ENCODE data around the gene TMIE. TPM values are rescaled to one million over a fixed set of nuclear protein-coding genes. Genes with fewer than 3 reads are reported as not detected.

Gene TMIE
- total RNA-seq, 4 donors from 2014 or later = 0.41 to 2.1 (median 1.6) TPM; not detected in 1

GRCh38 chr3:46719735-46720271 is 18.6 kb downstream of the TMIE start:
- Histone ChIP-seq H3K27me3 (no peaks in the 10 kb centered on the region), H3K4me1 (no peaks in the 10 kb centered on the region), H3K36me3 (no peaks in the 10 kb centered on the region), H3K9me3 (no peaks in the 10 kb centered on the region), H3K27ac (no peak overlapping the region), H3K4me3 (no peak overlapping the region)
- intact Hi-C loops (cut with DNase I; ENCODE audit: low total_unique reads) = no loop called here
- DNase-seq = no peak
- no peak for TF ChIP-seq CTCF (IDR thresholded peaks at IDR 0.05)
- TF ChIP-seq POLR2A (IDR thresholded peaks at IDR 0.05) = no peak

GRCh38 chr3:46721009-46721408 is 19.8 kb downstream of the TMIE start:
- no peaks in the 10 kb centered on the region for H3K9me3 ChIP-seq
- H3K27me3 ChIP-seq = no peaks in the 10 kb centered on the region
- TF ChIP-seq POLR2A (IDR thresholded peaks at IDR 0.05) (no peak), CTCF (IDR thresholded peaks at IDR 0.05) (no peak)
- intact Hi-C loops (cut with DNase I; ENCODE audit: low total_unique reads) = no loop called here
- H3K4me3 ChIP-seq = no peak overlapping the region
- H3K36me3 ChIP-seq = no peaks in the 10 kb centered on the region
- H3K4me1 ChIP-seq = no peaks in the 10 kb centered on the region
- DNase-seq = no peak
- H3K27ac ChIP-seq = no peak overlapping the region

- Histone ChIP-seq H3K27me3 (no peaks in the 10 kb centered on the region), H3K9me3 (no peaks in the 10 kb centered on the region), H3K27ac (no peak overlapping the region), H3K36me3 (no peaks in the 10 kb centered on the region), H3K4me1 (no peaks in the 10 kb centered on the region), H3K4me3 (no peak overlapping the region)
- intact Hi-C loops (cut with DNase I; ENCODE audit: low total_unique reads) = no loop called here
- no peak for DNase-seq
- no peak for TF ChIP-seq POLR2A (IDR thresholded peaks at IDR 0.05)
- no peak for TF ChIP-seq CTCF (IDR thresholded peaks at IDR 0.05)
Observed at GRCh38 chr3:46722443-46722842, 21.3 kb downstream of the TMIE start.

- DNase-seq = no peak
- Histone ChIP-seq H3K27ac (no peak overlapping the region), H3K36me3 (no peaks in the 10 kb centered on the region), H3K4me1 (no peaks in the 10 kb centered on the region), H3K4me3 (no peak overlapping the region), H3K27me3 (no peaks in the 10 kb centered on the region), H3K9me3 (no peaks in the 10 kb centered on the region)
- intact Hi-C loops (cut with DNase I; ENCODE audit: low total_unique reads) = no loop called here
- TF ChIP-seq CTCF (IDR thresholded peaks at IDR 0.05) (no peak), POLR2A (IDR thresholded peaks at IDR 0.05) (no peak)
Observed at GRCh38 chr3:46724424-46724823, 23.2 kb downstream of the TMIE start.

GRCh38 chr3:46725621-46726314 is 24.6 kb downstream of the TMIE start:
- intact Hi-C loops (cut with DNase I; ENCODE audit: low total_unique reads) = no loop called here
- Histone ChIP-seq H3K27ac (peak overlapping the region; percentile 12 to 55), H3K27me3 (no peaks in the 10 kb centered on the region), H3K4me3 (no peak overlapping the region), H3K36me3 (no peaks in the 10 kb centered on the region), H3K4me1 (no peaks in the 10 kb centered on the region), H3K9me3 (no peaks in the 10 kb centered on the region)
- DNase-seq = no peak
- TF ChIP-seq POLR2A (IDR thresholded peaks at IDR 0.05) (no peak), CTCF (IDR thresholded peaks at IDR 0.05) (no peak)

Measured in uterus (tissue), 4 donors.